ENCODE results near the gene RPTOR. TPM values are rescaled to one million over a fixed set of nuclear protein-coding genes. Genes with fewer than 3 reads are reported as not detected.

The RPTOR gene
- total RNA-seq, 1 donor from 2014 or later = 65.9 TPM

- DNase-seq = no peak
- POLR2A ChIA-PET = interaction anchor here (0.8 to 1.8 kb wide), 5 partner anchors 9 to 53 kb away, joined by 3 to 7 read pairs (median 5); no protein-coding TSS in a partner anchor
- ATAC-seq (ENCODE audit: low read depth) = peak; percentile 70
Observed at GRCh38 chr17:80790021-80790765, 245.6 kb downstream of the RPTOR start.

GRCh38 chr17:80790981-80791742 is 246.5 kb downstream of the RPTOR start:
- Mint-ChIP-seq H3K4me3 (no peak overlapping the region), H3K27ac (no peak overlapping the region), H3K4me1 (peaks cover 23% of the 10 kb centered on the region), H3K36me3 (ENCODE audit: low read depth) (peaks cover 43% of the 10 kb centered on the region), H3K9me3 (no peaks in the 10 kb centered on the region), H3K27me3 (no peaks in the 10 kb centered on the region)
- TF ChIP-seq CTCF (IDR thresholded peaks at IDR 0.05) = no peak
- ChIA-PET CTCF (interaction anchor here (0.9 to 1.4 kb wide), 2 partner anchors 55 to 65 kb away, joined by 3 to 5 read pairs; no protein-coding TSS in a partner anchor), POLR2A (interaction anchor here (1.8 kb wide), 1 partner anchor 10 kb away, joined by 5 read pairs; no protein-coding TSS in a partner anchor)
- no peak for ATAC-seq (ENCODE audit: low read depth)
- intact Hi-C loops (cut with micrococcal nuclease) = loop anchor here (5.0 kb wide), 1 partner anchor 41 kb away; no protein-coding TSS in a partner anchor
- no peak for DNase-seq

More at GRCh38 chr17:80790021-80790765, 245.6 kb downstream of the RPTOR start:
- intact Hi-C loops (cut with micrococcal nuclease) = loop anchor here (5.0 kb wide), 1 partner anchor 42 kb away; no protein-coding TSS in a partner anchor
- H3K9me3 Mint-ChIP-seq = no peaks in the 10 kb centered on the region
- CTCF ChIA-PET = interaction anchor here (0.7 to 1.4 kb wide), 4 partner anchors 15 to 66 kb away, joined by 3 to 6 read pairs (median 4); no protein-coding TSS in a partner anchor
- H3K27me3 Mint-ChIP-seq = no peaks in the 10 kb centered on the region
- H3K27ac Mint-ChIP-seq = peak overlapping the region; percentile 88
- H3K36me3 Mint-ChIP-seq (ENCODE audit: low read depth) = peaks cover 36% of the 10 kb centered on the region
- peak overlapping the region; percentile 75 for H3K4me3 Mint-ChIP-seq
- TF ChIP-seq CTCF (IDR thresholded peaks at IDR 0.05) = no peak
- peaks cover 23% of the 10 kb centered on the region for H3K4me1 Mint-ChIP-seq

GRCh38 chr17:80791758-80792284 is 247.2 kb downstream of the RPTOR start:
- ATAC-seq (ENCODE audit: low read depth) = no peak
- H3K4me3 Mint-ChIP-seq = no peak overlapping the region

GRCh38 chr17:80792373-80792781 is 247.7 kb downstream of the RPTOR start:
- intact Hi-C loops (cut with micrococcal nuclease) = loop anchor here (5.0 kb wide), 1 partner anchor 40 kb away; no protein-coding TSS in a partner anchor
- ChIA-PET POLR2A (no interaction called here), CTCF (no interaction called here)
- DNase-seq (no peak), ATAC-seq (ENCODE audit: low read depth) (no peak)
- Mint-ChIP-seq H3K4me1 (peaks cover 23% of the 10 kb centered on the region), H3K36me3 (ENCODE audit: low read depth) (peaks cover 45% of the 10 kb centered on the region), H3K4me3 (no peak overlapping the region), H3K9me3 (no peaks in the 10 kb centered on the region), H3K27me3 (no peaks in the 10 kb centered on the region), H3K27ac (no peak overlapping the region)
- no peak for TF ChIP-seq CTCF (IDR thresholded peaks at IDR 0.05)

More at GRCh38 chr17:80791758-80792284, 247.2 kb downstream of the RPTOR start:
- no peaks in the 10 kb centered on the region for H3K9me3 Mint-ChIP-seq
- intact Hi-C loops (cut with micrococcal nuclease) = loop anchor here (5.0 kb wide), 1 partner anchor 40 kb away; no protein-coding TSS in a partner anchor
- peaks cover 23% of the 10 kb centered on the region for H3K4me1 Mint-ChIP-seq
- H3K27ac Mint-ChIP-seq = no peak overlapping the region
- no peaks in the 10 kb centered on the region for H3K27me3 Mint-ChIP-seq
- no peak for DNase-seq
- ChIA-PET POLR2A (no interaction called here), CTCF (no interaction called here)
- H3K36me3 Mint-ChIP-seq (ENCODE audit: low read depth) = peaks cover 44% of the 10 kb centered on the region
- TF ChIP-seq CTCF (IDR thresholded peaks at IDR 0.05) = no peak
